CD1c-positive myeloid dendritic cell (primary cell): ENCODE measurements around the gene PRCP.
A peak's percentile ranks its signal among the peaks of the same experiment; 100 is the strongest.

Experiments used
- DNase-seq: peaks from one replicate; pipeline ENCODE4 v3.0.0-alpha.2; 2016; ENCODE audit errors: extremely low spot score

The PRCP gene

GRCh38 chr11:82907371-82907770 lies 7.1 kb upstream of the PRCP start:
- peak; percentile 60 for DNase-seq

GRCh38 chr11:82906931-82907330 lies 6.7 kb upstream of the PRCP start:
- no peak for DNase-seq

- DNase-seq, result peak; percentile 71
Measured at GRCh38 chr11:82906236-82906635, 6.0 kb upstream of the PRCP start.

GRCh38 chr11:82903843-82904586 lies 3.8 kb upstream of the PRCP start:
- no peak for DNase-seq

GRCh38 chr11:82902880-82903279 lies 2.6 kb upstream of the PRCP start:
- DNase-seq, result no peak

GRCh38 chr11:82901922-82902485 lies 1.8 kb upstream of the PRCP start:
- DNase-seq, result peak; percentile 20

GRCh38 chr11:82901165-82901921 lies 1.1 kb upstream of the PRCP start, which contains the start of gene DDIAS:
TSS of gene DDIAS (plus strand) at chr11:82901736. CDS start at chr11:82914739, 13,003 bp downstream.
- DNase-seq, result peak; percentile 98

GRCh38 chr11:82899957-82900276 lies 313 bp downstream of the PRCP start:
- DNase-seq, result no peak

- DNase-seq, result peak; percentile 24
Measured at GRCh38 chr11:82899186-82899820, 927 bp downstream of the PRCP start.

- DNase-seq, result peak; percentile 70
Measured at GRCh38 chr11:82898241-82898640, 2.0 kb downstream of the PRCP start.

GRCh38 chr11:82896183-82896582 lies 4.0 kb downstream of the PRCP start:
- no peak for DNase-seq

GRCh38 chr11:82895437-82896091 lies 4.7 kb downstream of the PRCP start:
- peak; percentile 75 for DNase-seq

GRCh38 chr11:82892611-82893169 lies 7.5 kb downstream of the PRCP start:
- no peak for DNase-seq

GRCh38 chr11:82890936-82891335 lies 9.3 kb downstream of the PRCP start:
- DNase-seq, result peak; percentile 55

GRCh38 chr11:82890002-82890341 lies 10.3 kb downstream of the PRCP start:
- DNase-seq, result no peak

- peak; percentile 61 for DNase-seq
Measured at GRCh38 chr11:82889133-82890001, 10.9 kb downstream of the PRCP start.

- DNase-seq, result no peak
Measured at GRCh38 chr11:82883853-82884252, 16.4 kb downstream of the PRCP start.

GRCh38 chr11:82874646-82875523 lies 25.3 kb downstream of the PRCP start:
- no peak for DNase-seq

- DNase-seq, result no peak
Measured at GRCh38 chr11:82873919-82874333, 26.3 kb downstream of the PRCP start.
